DOHH2 (cell line): ENCODE measurements around the gene LRCH1.

Experiments
- H3F3A ChIP-seq: fragments of 200-600 bp; sonication (generic), shearing (Covaris generic); 2 replicates; pipeline ENCODE4 v1.6.0; 2016; ENCODE audit warnings: antibody characterized with exemption, mild to moderate bottlenecking; ENCODE audit not compliant: control insufficient read depth, insufficient read depth
- H3K27ac ChIP-seq: fragments of 200-600 bp; sonication (generic); 2 replicates; pipeline ENCODE4 v1.5.1; 2014; ENCODE audit warnings: low read depth, mild to moderate bottlenecking, low read length, moderate library complexity
- H3K27me3 ChIP-seq: fragments of 200-600 bp; sonication (generic); 2 replicates; pipeline ENCODE4 v1.6.1; 2014; ENCODE audit warnings: mild to moderate bottlenecking, low read length, mixed read lengths; ENCODE audit not compliant: control insufficient read depth
- H3K36me3 ChIP-seq: fragments of 200-600 bp; sonication (generic); 2 replicates; pipeline ENCODE4 v1.6.1; 2014; ENCODE audit warnings: mild to moderate bottlenecking, low read length, moderate library complexity, mixed read lengths; ENCODE audit not compliant: control insufficient read depth
- H3K4me1 ChIP-seq: fragments of 200-600 bp; sonication (generic); 2 replicates; pipeline ENCODE4 v1.6.1; 2014; ENCODE audit warnings: mild to moderate bottlenecking, low read length, mixed read lengths; ENCODE audit not compliant: control insufficient read depth
- H3K4me2 ChIP-seq: fragments of 200-600 bp; sonication (generic); 2 replicates; pipeline ENCODE4 v1.6.0; 2014; ENCODE audit warnings: mild to moderate bottlenecking, low read length, moderate library complexity
- H3K4me3 ChIP-seq: fragments of 200-600 bp; sonication (generic); 2 replicates; pipeline ENCODE4 v1.5.1; 2014; ENCODE audit warnings: mild to moderate bottlenecking, low read length, mixed read lengths
- H3K79me2 ChIP-seq: fragments of 200-600 bp; sonication (generic); 2 replicates; pipeline ENCODE4 v1.6.1; 2014; ENCODE audit warnings: mild to moderate bottlenecking, low read length, mixed read lengths; ENCODE audit not compliant: control insufficient read depth
- H3K9me2 ChIP-seq: fragments of 200-600 bp; sonication (generic); replicated peaks from 2 replicates; pipeline ENCODE4 v1.6.1; 2014; ENCODE audit warnings: mild to moderate bottlenecking, low read length, mixed read lengths; ENCODE audit not compliant: control insufficient read depth
- H3K9me3 ChIP-seq: fragments of 200-600 bp; sonication (generic); 2 replicates; pipeline ENCODE4 v1.6.1; 2014; ENCODE audit warnings: antibody characterized with exemption, low read length, mixed read lengths; ENCODE audit not compliant: control insufficient read depth, insufficient read depth
- H4K20me1 ChIP-seq: fragments of 200-600 bp; sonication (generic); 2 replicates; pipeline ENCODE4 v1.6.0; 2014; ENCODE audit warnings: low read depth, mild to moderate bottlenecking, antibody characterized with exemption, low read length, moderate library complexity; ENCODE audit not compliant: control insufficient read depth, insufficient read depth
- EZH2phosphoT487 ChIP-seq: fragments of 200-600 bp; sonication (generic); IDR thresholded peaks from 2 replicates; pipeline ENCODE4 v1.6.1; 2017; ENCODE audit warnings: borderline replicate concordance, mild to moderate bottlenecking, antibody characterized with exemption, low read length, moderate library complexity, mixed read lengths
- TF ChIP-seq, protein P1 (sequence below): fragments of 200-600 bp; sonication (generic); IDR thresholded peaks from one replicate; pipeline ENCODE4 v1.5.1; 2014; ENCODE audit warnings: antibody characterized with exemption, mild to moderate bottlenecking, low read depth, low read length; ENCODE audit not compliant: poor library complexity, severe bottlenecking

Gene LRCH1

DNA sequence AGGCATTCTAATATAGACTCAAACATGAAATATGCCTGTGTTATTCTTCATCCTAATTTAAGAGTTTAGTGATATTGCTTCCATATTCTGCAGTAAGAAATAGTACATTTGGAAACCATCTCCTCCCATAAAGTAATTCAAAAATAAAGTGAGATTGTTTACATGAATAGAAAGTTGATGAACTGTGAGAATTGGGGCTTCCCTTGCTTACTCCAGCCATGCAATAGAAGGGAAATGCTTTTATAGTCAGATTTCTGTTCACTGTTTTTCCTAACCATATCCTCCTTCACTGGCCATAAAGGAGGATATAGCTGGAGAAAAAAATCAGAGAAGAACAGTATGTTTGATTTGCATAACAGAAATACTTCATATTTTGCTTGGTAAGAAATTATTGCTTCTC lies 7.8 kb downstream of the LRCH1 start:
- H3K27ac ChIP-seq = no peak overlapping the region
- peak overlapping the region; percentile 42 for H3K4me2 ChIP-seq
- H3K9me3 ChIP-seq = no peaks in the 10 kb centered on the region
- peaks cover 47% of the 10 kb centered on the region for H4K20me1 ChIP-seq
- peaks cover 60% of the 10 kb centered on the region for H3K4me1 ChIP-seq
- peaks cover 3% of the 10 kb centered on the region for H3F3A ChIP-seq
- H3K36me3 ChIP-seq = peaks cover 4% of the 10 kb centered on the region; the same call in 1 of the 2 replicates
- H3K27me3 ChIP-seq = no peaks in the 10 kb centered on the region
- H3K4me3 ChIP-seq = peak overlapping the region; percentile 0; the same call in 1 of the 2 replicates
- H3K9me2 ChIP-seq = no peaks in the 10 kb centered on the region
- TF ChIP-seq EZH2phosphoT487 = no peak
- TF ChIP-seq, protein P1, sequence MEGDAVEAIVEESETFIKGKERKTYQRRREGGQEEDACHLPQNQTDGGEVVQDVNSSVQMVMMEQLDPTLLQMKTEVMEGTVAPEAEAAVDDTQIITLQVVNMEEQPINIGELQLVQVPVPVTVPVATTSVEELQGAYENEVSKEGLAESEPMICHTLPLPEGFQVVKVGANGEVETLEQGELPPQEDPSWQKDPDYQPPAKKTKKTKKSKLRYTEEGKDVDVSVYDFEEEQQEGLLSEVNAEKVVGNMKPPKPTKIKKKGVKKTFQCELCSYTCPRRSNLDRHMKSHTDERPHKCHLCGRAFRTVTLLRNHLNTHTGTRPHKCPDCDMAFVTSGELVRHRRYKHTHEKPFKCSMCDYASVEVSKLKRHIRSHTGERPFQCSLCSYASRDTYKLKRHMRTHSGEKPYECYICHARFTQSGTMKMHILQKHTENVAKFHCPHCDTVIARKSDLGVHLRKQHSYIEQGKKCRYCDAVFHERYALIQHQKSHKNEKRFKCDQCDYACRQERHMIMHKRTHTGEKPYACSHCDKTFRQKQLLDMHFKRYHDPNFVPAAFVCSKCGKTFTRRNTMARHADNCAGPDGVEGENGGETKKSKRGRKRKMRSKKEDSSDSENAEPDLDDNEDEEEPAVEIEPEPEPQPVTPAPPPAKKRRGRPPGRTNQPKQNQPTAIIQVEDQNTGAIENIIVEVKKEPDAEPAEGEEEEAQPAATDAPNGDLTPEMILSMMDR = no peak
- H3K79me2 ChIP-seq = peaks cover 98% of the 10 kb centered on the region

GRCh38 chr13:46561286-46561685 lies 8.3 kb downstream of the LRCH1 start:
- Histone ChIP-seq H3K9me3 (no peaks in the 10 kb centered on the region), H3K36me3 (peaks cover 4% of the 10 kb centered on the region; the same call in 1 of the 2 replicates), H3K9me2 (no peaks in the 10 kb centered on the region), H3K4me2 (peak overlapping the region; percentile 42), H3K27ac (no peak overlapping the region), H3K79me2 (peaks cover 98% of the 10 kb centered on the region), H3K4me1 (peaks cover 60% of the 10 kb centered on the region), H3K27me3 (no peaks in the 10 kb centered on the region), H3K4me3 (peak overlapping the region; percentile 0; the same call in 1 of the 2 replicates), H4K20me1 (peaks cover 43% of the 10 kb centered on the region), H3F3A (no peaks in the 10 kb centered on the region)
- TF ChIP-seq, protein P1 = no peak
- no peak for TF ChIP-seq EZH2phosphoT487

DNA sequence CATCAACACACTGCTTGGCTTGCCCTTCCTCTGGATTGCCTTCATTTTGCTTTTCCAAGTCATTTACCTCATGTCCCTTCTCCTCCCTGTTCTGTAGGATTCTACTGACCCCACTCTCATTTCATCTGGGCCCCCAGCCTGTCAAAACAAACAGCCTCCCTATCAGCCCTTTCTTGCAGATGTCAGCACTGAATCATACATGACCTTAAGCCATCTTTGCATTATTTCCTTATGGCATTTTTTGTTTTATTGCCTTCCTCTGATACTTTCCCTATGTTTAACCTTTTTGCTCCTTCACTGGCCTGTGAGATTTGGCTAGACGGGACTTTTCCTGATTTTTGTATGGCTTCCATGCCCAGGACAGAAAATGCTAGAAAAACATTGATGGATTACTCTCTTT lies 8.7 kb downstream of the LRCH1 start:
- no peak overlapping the region for H3K4me3 ChIP-seq
- no peak for TF ChIP-seq EZH2phosphoT487
- TF ChIP-seq, protein P1 = no peak
- no peak overlapping the region for H3K4me2 ChIP-seq
- H4K20me1 ChIP-seq = peaks cover 42% of the 10 kb centered on the region
- no peaks in the 10 kb centered on the region for H3K27me3 ChIP-seq
- H3K27ac ChIP-seq = no peak overlapping the region
- H3F3A ChIP-seq = no peaks in the 10 kb centered on the region
- H3K36me3 ChIP-seq = peaks cover 4% of the 10 kb centered on the region; the same call in 1 of the 2 replicates
- H3K9me3 ChIP-seq = no peaks in the 10 kb centered on the region
- H3K9me2 ChIP-seq = no peaks in the 10 kb centered on the region
- H3K4me1 ChIP-seq = peaks cover 60% of the 10 kb centered on the region
- H3K79me2 ChIP-seq = peaks cover 98% of the 10 kb centered on the region
